IMR-90 (cell line): ENCODE results near the gene ROR2. TPM values are rescaled to one million over a fixed set of nuclear protein-coding genes. Genes with fewer than 3 reads are reported as not detected.

Source experiments
- ATAC-seq: fragments of 200-7000 bp; cut with Tn5 transposase; 2 replicates; pipeline ENCODE4 v1.9.1; 2020; ENCODE audit warnings: low read depth, mild to moderate bottlenecking, moderate library complexity
- BruUV-seq: library from RNA; stranded (reverse); fragments of 400-500 nt; replicated peaks from 2 replicates; lab custom pipeline; 2021; lab: Mats Ljungman, UMichigan
- CTCF ChIA-PET: fragments of 300-600 bp; formaldehyde crosslinking; extraction: SDS; loops from one replicate; lab custom pipeline; 2021; ENCODE audit warnings: antibody characterized with exemption; lab: Yijun Ruan, JAX
- POLR2A ChIA-PET: fragments of 300-600 bp; sonication (Branson Sonifier 250); formaldehyde crosslinking; loops from one replicate; lab custom pipeline; 2022; ENCODE audit warnings: antibody characterized with exemption; ENCODE audit not compliant: unreplicated experiment; lab: Charles Lee
- DNase-seq: peaks from one replicate; pipeline ENCODE4 v3.0.0; 2013
- H2AFZ ChIP-seq: replicated peaks from 2 replicates; pipeline ENCODE3; 2013; ENCODE audit warnings: low read length, mild to moderate bottlenecking; ENCODE audit not compliant: poor library complexity
- H2AK5ac ChIP-seq: 2 replicates; pipeline ENCODE4 v1.6.1; 2013; ENCODE audit warnings: low read depth, low read length, inconsistent platforms
- H2AK9ac ChIP-seq: replicated peaks from 2 replicates; pipeline ENCODE3; 2013; ENCODE audit warnings: mild to moderate bottlenecking, low read depth, low read length, moderate library complexity; ENCODE audit not compliant: poor library complexity
- H2BK120ac ChIP-seq: 2 replicates; pipeline ENCODE4 v1.6.1; 2013; ENCODE audit warnings: low read depth, low read length, inconsistent platforms
- H2BK15ac ChIP-seq: 3 replicates; pipeline ENCODE4 v1.6.1; 2013; ENCODE audit warnings: low read depth, low read length, inconsistent platforms
- H2BK20ac ChIP-seq: 2 replicates; pipeline ENCODE4 v1.6.1; 2013; ENCODE audit warnings: low read depth, mild to moderate bottlenecking, inconsistent platforms, low read length, moderate library complexity
- H2BK5ac ChIP-seq: 2 replicates; pipeline ENCODE4 v1.6.1; 2013; ENCODE audit warnings: mild to moderate bottlenecking, low read depth, low read length, inconsistent platforms; ENCODE audit not compliant: poor library complexity, severe bottlenecking
- H3K14ac ChIP-seq: replicated peaks from 2 replicates; pipeline ENCODE4 v1.6.1; 2013; ENCODE audit warnings: low read depth, low read length, inconsistent platforms
- H3K18ac ChIP-seq: 2 replicates; pipeline ENCODE4 v1.6.1; 2013; ENCODE audit warnings: low read depth, low read length, control low read depth
- H3K23ac ChIP-seq: 2 replicates; pipeline ENCODE4 v1.6.1; 2013; ENCODE audit warnings: low read depth, low read length, inconsistent platforms
- H3K27ac ChIP-seq: 2 replicates; pipeline ENCODE4 v1.5.1; 2013; ENCODE audit warnings: mild to moderate bottlenecking, control low read depth, low read length; ENCODE audit not compliant: insufficient read depth
- H3K27me3 ChIP-seq: 2 replicates; pipeline ENCODE4 v1.6.1; 2013; ENCODE audit warnings: low read length; ENCODE audit not compliant: control insufficient read depth, insufficient read depth
- H3K36me3 ChIP-seq: 2 replicates; pipeline ENCODE4 v1.6.1; 2013; ENCODE audit warnings: low read length, mixed read lengths; ENCODE audit not compliant: control insufficient read depth, insufficient read depth
- H3K4ac ChIP-seq: 2 replicates; pipeline ENCODE4 v1.6.1; 2013; ENCODE audit warnings: low read depth, low read length, inconsistent platforms
- H3K4me1 ChIP-seq: 2 replicates; pipeline ENCODE4 v1.6.1; 2013; ENCODE audit warnings: low read length, mixed read lengths; ENCODE audit not compliant: control insufficient read depth, insufficient read depth
- H3K4me2 ChIP-seq: 2 replicates; pipeline ENCODE4 v1.6.1; 2013; ENCODE audit warnings: low read depth, mild to moderate bottlenecking, control low read depth, low read length, moderate library complexity
- H3K4me3 ChIP-seq: 2 replicates; pipeline ENCODE4 v1.5.1; 2013; ENCODE audit warnings: low read depth, mild to moderate bottlenecking, control low read depth, low read length, moderate library complexity; ENCODE audit not compliant: insufficient read depth
- H3K56ac ChIP-seq: 2 replicates; pipeline ENCODE4 v1.6.1; 2013; ENCODE audit warnings: low read length, inconsistent platforms; ENCODE audit not compliant: insufficient read depth; ENCODE audit errors: extremely low read depth
- H3K79me1 ChIP-seq, 2 experiments: 2 replicates each; pipeline ENCODE4 v1.6.1; 2013; ENCODE audit warnings: low read length in 2 of 2, inconsistent platforms in 1 of 2, low read depth in 1 of 2
- H3K9ac ChIP-seq: 2 replicates; pipeline ENCODE4 v1.6.1; 2013; ENCODE audit warnings: low read depth, low read length, control low read depth
- H3K9me1 ChIP-seq: 2 replicates; pipeline ENCODE4 v1.6.1; 2013; ENCODE audit warnings: low read length, inconsistent platforms; ENCODE audit not compliant: insufficient read depth
- H3K9me3 ChIP-seq: 2 replicates; pipeline ENCODE4 v1.6.1; 2013; ENCODE audit warnings: low read length; ENCODE audit not compliant: control insufficient read depth, insufficient read depth
- H4K20me1 ChIP-seq: 2 replicates; pipeline ENCODE4 v1.6.1; 2013; ENCODE audit warnings: low read length, inconsistent platforms; ENCODE audit not compliant: insufficient read depth
- H4K5ac ChIP-seq: 2 replicates; pipeline ENCODE4 v1.6.1; 2013; ENCODE audit warnings: mild to moderate bottlenecking, low read depth, low read length, control low read depth
- H4K8ac ChIP-seq, 2 experiments: 2 replicates each; pipeline ENCODE4 v1.6.1; 2013; ENCODE audit warnings: low read depth in 2 of 2, low read length in 2 of 2, control low read depth in 1 of 2, inconsistent platforms in 1 of 2
- H4K91ac ChIP-seq: 2 replicates; pipeline ENCODE4 v1.6.1; 2013; ENCODE audit warnings: low read depth, low read length, inconsistent platforms; ENCODE audit not compliant: insufficient read depth
- CHD1 ChIP-seq: IDR thresholded peaks from 2 replicates; pipeline ENCODE4 v1.6.1; 2012; ENCODE audit warnings: low read depth, low read length, improper control_type of control experiment
- RCOR1 ChIP-seq: IDR thresholded peaks from 2 replicates; pipeline ENCODE4 v1.6.1; 2012; ENCODE audit warnings: mild to moderate bottlenecking, low read length, improper control_type of control experiment; ENCODE audit not compliant: insufficient replicate concordance
- WGBS, 2 experiments: methylation state at CpG; one replicate each; pipeline versions ENCODE4 v1.1.5 to v1.1.7; 2013; ENCODE audit warnings: missing lambda C conversion rate in 2 of 2; ENCODE audit not compliant: insufficient read length in 1 of 2; ENCODE audit errors: extremely low coverage in 2 of 2; 5-methylcytosine and 5-hydroxymethylcytosine counted together
- dilution Hi-C: fragments of 300-500 bp; cut with HindIII; formaldehyde crosslinking; loops from one replicate; pipeline ENCODE4 v1.14.3; 2018; ENCODE audit warnings: low sequenced_read_pairs; ENCODE audit not compliant: unreplicated experiment
- in situ Hi-C: fragments of 300-500 bp; cut with MboI; formaldehyde crosslinking; loops from 3 replicates; pipeline ENCODE4 v1.14.3; 2019; ENCODE audit warnings: low sequenced_read_pairs, inconsistent platforms, mixed read lengths
- intact Hi-C: fragments of 100-400 bp; cut with micrococcal nuclease; formaldehyde crosslinking; loops from 2 replicates; pipeline ENCODE4 v1.10.0; 2022
- polyA plus RNA-seq, 3 experiments: library from polyadenylated mRNA; depleted of rRNA; stranded (reverse); fragments of >200 nt; gene quantifications; 2 replicates each; pipeline ENCODE4 v1.2.3, GENCODE V29; 2012; ENCODE audit warnings: low replicate concordance in 1 of 3
- total RNA-seq: library from RNA; depleted of rRNA; stranded (reverse); fragments of >200 nt; gene quantifications from 2 replicates; pipeline ENCODE4 v1.2.3, GENCODE V29; 2012
- TF ChIP-seq, protein P1 (sequence below): fragments of 150-350 bp; IDR thresholded peaks from 2 replicates; pipeline ENCODE4 v1.6.1; 2016; ENCODE audit warnings: low read depth, mild to moderate bottlenecking, low read length, moderate library complexity, borderline replicate concordance

Gene ROR2
- total and polyA plus RNA-seq, 2 of the 4 experiments (the other 2 are of a cell fraction): 2.3 to 4.8 TPM

DNA sequence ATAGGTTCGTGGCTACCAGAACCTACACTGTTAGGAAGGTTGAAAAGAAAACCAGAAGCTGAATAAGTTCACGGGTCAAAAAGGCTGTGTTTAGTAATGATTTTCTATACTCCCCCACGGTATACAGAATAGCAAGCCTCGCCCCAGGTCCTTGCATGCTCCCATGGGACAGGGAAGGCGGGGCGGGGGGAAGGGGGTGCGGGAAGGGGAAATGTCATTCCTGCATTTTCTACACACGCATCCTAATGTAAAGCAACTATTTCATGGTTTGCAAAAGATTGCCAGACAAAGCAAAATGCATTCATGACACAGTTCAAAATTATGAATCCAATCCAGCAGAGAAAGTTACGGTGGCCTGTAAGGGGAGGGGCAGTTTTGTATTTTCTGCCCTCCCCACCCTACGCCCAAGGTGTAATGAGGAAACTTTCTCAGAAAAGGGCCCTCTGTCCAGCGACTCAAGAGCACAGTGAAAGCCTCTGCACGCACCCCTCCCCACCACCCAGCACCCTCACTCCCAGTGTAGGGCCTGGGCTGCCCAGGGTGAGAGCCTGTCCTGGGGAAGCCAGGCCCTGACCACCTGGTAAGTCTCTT is 105.2 kb downstream of the ROR2 start:
- H4K8ac ChIP-seq: no peak overlapping the region
- dilution Hi-C loops: no loop called here

More for the DNA sequence above, 105.2 kb downstream of the ROR2 start:
- Histone ChIP-seq H3K56ac (no peak overlapping the region), H3K9me3 (no peaks in the 10 kb centered on the region), H2BK120ac (no peak overlapping the region), H3K18ac (no peak overlapping the region), H2BK15ac (no peak overlapping the region), H3K9me1 (no peaks in the 10 kb centered on the region), H2AK9ac (no peak overlapping the region), H3K27ac (no peak overlapping the region), H2BK20ac (no peak overlapping the region), H4K91ac (no peak overlapping the region), H3K79me1 (no peaks in the 10 kb centered on the region), H3K4ac (no peak overlapping the region), H3K36me3 (peaks cover 2% of the 10 kb centered on the region; the same call in 1 of the 2 replicates), H4K5ac (no peak overlapping the region), H3K4me3 (no peak overlapping the region), H4K20me1 (peaks cover 8% of the 10 kb centered on the region; the same call in 1 of the 2 replicates), H2AK5ac (no peak overlapping the region), H3K14ac (no peak overlapping the region), H3K4me1 (peaks cover 16% of the 10 kb centered on the region; the same call in 1 of the 2 replicates), H3K23ac (no peak overlapping the region), H3K4me2 (no peak overlapping the region), H2AFZ (no peak overlapping the region), H2BK5ac (no peak overlapping the region), H3K27me3 (no peaks in the 10 kb centered on the region; the same call in 1 of the 2 replicates), H3K9ac (no peak overlapping the region)
- no CpG with 5 or more reads among the region's 12 CpGs for WGBS, 2 experiments
- ATAC-seq (no peak), DNase-seq (no peak)
- TF ChIP-seq CHD1: no peak
- no peak for TF ChIP-seq RCOR1
- TF ChIP-seq, protein P1, sequence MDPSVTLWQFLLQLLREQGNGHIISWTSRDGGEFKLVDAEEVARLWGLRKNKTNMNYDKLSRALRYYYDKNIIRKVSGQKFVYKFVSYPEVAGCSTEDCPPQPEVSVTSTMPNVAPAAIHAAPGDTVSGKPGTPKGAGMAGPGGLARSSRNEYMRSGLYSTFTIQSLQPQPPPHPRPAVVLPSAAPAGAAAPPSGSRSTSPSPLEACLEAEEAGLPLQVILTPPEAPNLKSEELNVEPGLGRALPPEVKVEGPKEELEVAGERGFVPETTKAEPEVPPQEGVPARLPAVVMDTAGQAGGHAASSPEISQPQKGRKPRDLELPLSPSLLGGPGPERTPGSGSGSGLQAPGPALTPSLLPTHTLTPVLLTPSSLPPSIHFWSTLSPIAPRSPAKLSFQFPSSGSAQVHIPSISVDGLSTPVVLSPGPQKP: no peak
- in situ Hi-C loops (no loop called here), intact Hi-C loops (no loop called here)
- POLR2A ChIA-PET: no interaction called here
- no TSS peak for BruUV-seq
- CTCF ChIA-PET: no interaction called here
